H9 (cell line): ENCODE results near the gene TBC1D7. TPM values are rescaled to one million over a fixed set of nuclear protein-coding genes. Genes with fewer than 3 reads are reported as not detected.

Experiments
- DNase-seq: peaks from one replicate; pipeline ENCODE4 v3.0.0-alpha.2; 2017
- H2AFZ ChIP-seq: one replicate; pipeline ENCODE4 v1.6.1; 2013; ENCODE audit warnings: mild to moderate bottlenecking, low read length, control low read depth, moderate library complexity
- H2AK5ac ChIP-seq: 2 replicates; pipeline ENCODE4 v1.6.1; 2013; ENCODE audit warnings: low read length, control low read depth, mixed read lengths; ENCODE audit not compliant: insufficient read length
- H2BK120ac ChIP-seq: one replicate; pipeline ENCODE4 v1.6.1; 2013; ENCODE audit warnings: low read depth, mild to moderate bottlenecking, low read length, control low read depth, inconsistent platforms; ENCODE audit not compliant: poor library complexity, severe bottlenecking
- H2BK12ac ChIP-seq: 2 replicates; pipeline ENCODE4 v1.6.1; 2013; ENCODE audit warnings: low read length, control low read depth, mixed read lengths, low read depth; ENCODE audit not compliant: insufficient read length
- H2BK15ac ChIP-seq: 2 replicates; pipeline ENCODE4 v1.6.1; 2013; ENCODE audit warnings: low read depth, low read length, control low read depth
- H2BK20ac ChIP-seq: one replicate; pipeline ENCODE4 v1.6.1; 2013; ENCODE audit warnings: low read depth, mild to moderate bottlenecking, low read length, control low read depth, inconsistent platforms; ENCODE audit not compliant: poor library complexity, severe bottlenecking
- H2BK5ac ChIP-seq: 2 replicates; pipeline ENCODE4 v1.6.1; 2013; ENCODE audit warnings: low read length, control low read depth, mixed read lengths; ENCODE audit not compliant: insufficient read length
- H3K14ac ChIP-seq: 2 replicates; pipeline ENCODE4 v1.6.1; 2013; ENCODE audit warnings: low read length, control low read depth; ENCODE audit not compliant: insufficient read depth
- H3K18ac ChIP-seq: 2 replicates; pipeline ENCODE4 v1.6.1; 2013; ENCODE audit warnings: low read depth, mild to moderate bottlenecking, mixed read lengths, low read length, control low read depth; ENCODE audit not compliant: insufficient read length
- H3K23ac ChIP-seq: 2 replicates; pipeline ENCODE4 v1.6.1; 2013; ENCODE audit warnings: low read length, control low read depth, mixed read lengths, low read depth; ENCODE audit not compliant: insufficient read length
- H3K23me2 ChIP-seq: 2 replicates; pipeline ENCODE4 v1.6.1; 2013; ENCODE audit warnings: low read depth, mild to moderate bottlenecking, mixed read lengths, low read length, control low read depth; ENCODE audit not compliant: insufficient read length, poor library complexity, severe bottlenecking
- H3K27ac ChIP-seq: 2 replicates; pipeline ENCODE4 v1.5.1; 2013; ENCODE audit warnings: low read length, control low read depth, mixed read lengths, low read depth; ENCODE audit not compliant: insufficient read length
- H3K27me3 ChIP-seq: 2 replicates; pipeline ENCODE4 v1.6.1; 2013; ENCODE audit warnings: low read length, control low read depth, inconsistent platforms; ENCODE audit not compliant: insufficient read depth
- H3K4ac ChIP-seq: 2 replicates; pipeline ENCODE4 v1.6.1; 2013; ENCODE audit warnings: low read depth, mild to moderate bottlenecking, control low read depth, inconsistent platforms, low read length, moderate library complexity
- H3K4me1 ChIP-seq: 2 replicates; pipeline ENCODE4 v1.6.1; 2013; ENCODE audit warnings: low read length, control low read depth, inconsistent platforms; ENCODE audit not compliant: insufficient read depth
- H3K4me2 ChIP-seq: 2 replicates; pipeline ENCODE4 v1.6.1; 2013; ENCODE audit warnings: low read length, control low read depth, mixed read lengths; ENCODE audit not compliant: insufficient read length, insufficient read depth
- H3K56ac ChIP-seq: 2 replicates; pipeline ENCODE4 v1.6.1; 2013; ENCODE audit warnings: low read depth, mild to moderate bottlenecking, mixed read lengths, low read length, control low read depth; ENCODE audit not compliant: insufficient read length
- H3K79me1 ChIP-seq: 2 replicates; pipeline ENCODE4 v1.6.1; 2013; ENCODE audit warnings: low read depth, mild to moderate bottlenecking, moderate library complexity, low read length, control low read depth, inconsistent platforms; ENCODE audit not compliant: insufficient read depth, poor library complexity, severe bottlenecking
- H3K79me2 ChIP-seq: 2 replicates; pipeline ENCODE4 v1.6.1; 2013; ENCODE audit warnings: low read length, control low read depth, inconsistent platforms; ENCODE audit not compliant: insufficient read depth
- H3K9ac ChIP-seq: 2 replicates; pipeline ENCODE4 v1.6.1; 2013; ENCODE audit warnings: low read length, control low read depth, mixed read lengths; ENCODE audit not compliant: insufficient read length; ENCODE audit errors: extremely low read depth
- H3K9me3 ChIP-seq: one replicate; pipeline ENCODE4 v1.6.1; 2013; ENCODE audit warnings: low read depth, low read length, inconsistent platforms; ENCODE audit not compliant: control insufficient read depth
- H3T11ph ChIP-seq: one replicate; pipeline ENCODE4 v1.6.1; 2013; ENCODE audit warnings: mild to moderate bottlenecking, low read length, control low read depth, inconsistent platforms
- H4K20me1 ChIP-seq: one replicate; pipeline ENCODE4 v1.6.1; 2013; ENCODE audit not compliant: control insufficient read depth, insufficient read length, insufficient read depth
- H4K5ac ChIP-seq: 2 replicates; pipeline ENCODE4 v1.6.1; 2013; ENCODE audit warnings: low read depth, mild to moderate bottlenecking, mixed read lengths, low read length, control low read depth; ENCODE audit not compliant: insufficient read length
- H4K8ac ChIP-seq: replicated peaks from 2 replicates; pipeline ENCODE4 v1.6.1; 2013; ENCODE audit warnings: low read length, control low read depth, mixed read lengths, low read depth; ENCODE audit not compliant: insufficient read length
- H4K91ac ChIP-seq: 2 replicates; pipeline ENCODE4 v1.6.1; 2013; ENCODE audit warnings: low read depth, mild to moderate bottlenecking, moderate library complexity, mixed read lengths, low read length, control low read depth; ENCODE audit not compliant: insufficient read length
- H3K27ac Mint-ChIP-seq, 3 experiments: 2 replicates in 2 of 3; 3 replicates in 1 of 3; pipeline ENCODE4 v1.8.0; 2020 to 2021; ENCODE audit warnings: mixed read lengths in 3 of 3, mild to moderate bottlenecking in 1 of 3, moderate library complexity in 1 of 3
- H3K27me3 Mint-ChIP-seq: 2 replicates; pipeline ENCODE4 v1.8.0; 2021; ENCODE audit warnings: low read depth, mild to moderate bottlenecking, moderate library complexity, mixed read lengths
- H3K36me3 Mint-ChIP-seq, 3 experiments: 2 replicates in 2 of 3; 3 replicates in 1 of 3; pipeline ENCODE4 v1.8.0; 2020 to 2021; ENCODE audit warnings: low read depth in 3 of 3, mixed read lengths in 3 of 3; ENCODE audit not compliant: insufficient read depth in 1 of 3
- H3K4me1 Mint-ChIP-seq, 2 experiments: 2 replicates each; pipeline ENCODE4 v1.8.0; 2020; ENCODE audit warnings: mixed read lengths in 2 of 2
- H3K4me3 Mint-ChIP-seq, 2 experiments: 2 replicates in 1 of 2; 3 replicates in 1 of 2; pipeline ENCODE4 v1.8.0; 2020 to 2021; ENCODE audit warnings: mild to moderate bottlenecking in 2 of 2, mixed read lengths in 2 of 2, moderate library complexity in 1 of 2
- H3K9me3 Mint-ChIP-seq, 2 experiments: 2 replicates in 1 of 2; 3 replicates in 1 of 2; pipeline ENCODE4 v1.8.0; 2020; ENCODE audit warnings: mild to moderate bottlenecking in 2 of 2, mixed read lengths in 2 of 2, moderate library complexity in 1 of 2
- CTCF ChIP-seq: fragments of 200-600 bp; sonication (generic); conservative IDR thresholded peaks from 3 replicates; pipeline ENCODE4 v1.8.0; 2021; ENCODE audit warnings: antibody characterized with exemption, mild to moderate bottlenecking
- WGBS: extraction: QIAGEN DNeasy Blood & Tissue Kit; methylation state at CpG from one replicate; pipeline ENCODE4 v1.1.7; 2013; ENCODE audit warnings: missing lambda C conversion rate, low lambda C conversion rate, mixed read lengths; ENCODE audit not compliant: insufficient read length; ENCODE audit errors: extremely low coverage; 5-methylcytosine and 5-hydroxymethylcytosine counted together
- total RNA-seq: library from RNA; stranded (reverse); gene quantifications from 2 replicates; pipeline ENCODE4 v1.2.1, GENCODE V29; 2021

The TBC1D7 gene
- total RNA-seq, 1 experiment from 2014 or later, result 33.9 TPM

DNA sequence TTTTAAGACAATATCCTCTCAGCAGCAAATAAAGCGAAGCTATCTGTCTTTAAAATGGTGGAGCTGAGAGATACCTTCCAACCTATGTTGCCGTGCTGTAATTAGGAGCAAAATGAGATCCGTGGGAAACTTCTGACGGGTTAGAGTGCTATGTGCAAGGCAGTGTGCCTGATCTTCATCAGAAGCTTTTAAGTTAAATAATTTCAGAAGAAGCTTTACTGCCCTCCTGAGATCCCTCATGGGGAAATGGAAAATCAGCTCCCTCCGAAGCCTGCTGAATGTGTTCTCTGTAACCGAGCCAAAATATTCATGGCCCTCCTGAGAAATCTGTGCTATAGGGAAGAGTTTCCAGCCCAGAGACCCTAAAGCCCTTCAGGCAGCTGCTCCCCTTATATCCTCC, 43.7 kb upstream of the TBC1D7 start:
- no peak overlapping the region for H2BK5ac ChIP-seq
- H2BK15ac ChIP-seq, result no peak overlapping the region
- no peak overlapping the region for H4K91ac ChIP-seq
- WGBS, result no CpG with 5 or more reads among the region's 6 CpGs
- Mint-ChIP-seq H3K4me1 (peaks cover 25 to 34% of the 10 kb centered on the region in 2 experiments), H3K36me3 (no peaks in the 10 kb centered on the region), H3K4me3 (no peak overlapping the region), H3K27me3 (no peaks in the 10 kb centered on the region; the same call in 1 of the 2 replicates), H3K9me3 (no peaks in the 10 kb centered on the region), H3K27ac (no peak overlapping the region)
- no peak overlapping the region for H3T11ph ChIP-seq
- H2BK20ac ChIP-seq, result no peak overlapping the region
- H3K4ac ChIP-seq, result no peak overlapping the region
- no peak overlapping the region for H4K5ac ChIP-seq
- H2BK12ac ChIP-seq, result no peak overlapping the region
- no peaks in the 10 kb centered on the region for H3K9me3 ChIP-seq
- H3K4me1 ChIP-seq, result peaks cover 7% of the 10 kb centered on the region; the same call in 1 of the 2 replicates
- no peak overlapping the region for H3K9ac ChIP-seq
- H3K56ac ChIP-seq, result no peak overlapping the region
- H3K18ac ChIP-seq, result no peak overlapping the region
- no peak overlapping the region for H3K27ac ChIP-seq
- no peaks in the 10 kb centered on the region for H3K79me1 ChIP-seq
- no peak for DNase-seq
- no peak for TF ChIP-seq CTCF
- no peaks in the 10 kb centered on the region for H3K27me3 ChIP-seq
- H3K14ac ChIP-seq, result no peak overlapping the region
- H3K4me2 ChIP-seq, result no peak overlapping the region
- no peak overlapping the region for H4K8ac ChIP-seq
- no peak overlapping the region for H2AK5ac ChIP-seq
- H4K20me1 ChIP-seq, result no peaks in the 10 kb centered on the region
- no peak overlapping the region for H2AFZ ChIP-seq
- H2BK120ac ChIP-seq, result no peak overlapping the region
- no peaks in the 10 kb centered on the region for H3K23me2 ChIP-seq
- H3K23ac ChIP-seq, result no peak overlapping the region
- H3K79me2 ChIP-seq, result no peaks in the 10 kb centered on the region
